Ishikawa (cell line): ENCODE measurements around the gene BORCS8.

Source experiments
- CEBPB ChIP-seq: IDR thresholded peaks from 2 replicates; pipeline ENCODE4 v1.6.1; 2012
- CREB1 ChIP-seq: IDR thresholded peaks from 2 replicates; pipeline ENCODE4 v1.6.1; 2012; ENCODE audit warnings: low read depth
- EGR1 ChIP-seq: IDR thresholded peaks from 2 replicates; pipeline ENCODE4 v1.6.1; 2012
- EP300 ChIP-seq: IDR thresholded peaks from 2 replicates; pipeline ENCODE4 v1.6.1; 2012; ENCODE audit warnings: borderline replicate concordance
- FOXM1 ChIP-seq: IDR thresholded peaks from 2 replicates; pipeline ENCODE4 v1.6.1; 2012; ENCODE audit warnings: low read depth, borderline replicate concordance
- MAX ChIP-seq: IDR thresholded peaks from 2 replicates; pipeline ENCODE4 v1.6.1; 2012
- NFIC ChIP-seq: IDR thresholded peaks from 2 replicates; pipeline ENCODE4 v1.6.1; 2012
- RAD21 ChIP-seq: IDR thresholded peaks from 2 replicates; pipeline ENCODE4 v1.6.1; 2012; ENCODE audit warnings: low read depth
- REST ChIP-seq: IDR thresholded peaks from 2 replicates; pipeline ENCODE4 v1.6.1; 2012; ENCODE audit warnings: low read depth, mild to moderate bottlenecking
- TAF1 ChIP-seq: IDR thresholded peaks from 2 replicates; pipeline ENCODE4 v1.6.1; 2012; ENCODE audit warnings: low read depth, mild to moderate bottlenecking
- TCF12 ChIP-seq: IDR thresholded peaks from 2 replicates; pipeline ENCODE4 v1.6.1; 2012; ENCODE audit warnings: low read depth
- TEAD4 ChIP-seq: IDR thresholded peaks from 2 replicates; pipeline ENCODE4 v1.6.1; 2012
- USF1 ChIP-seq: IDR thresholded peaks from 2 replicates; pipeline ENCODE4 v1.6.1; 2012
- YY1 ChIP-seq: IDR thresholded peaks from 2 replicates; pipeline ENCODE4 v1.6.1; 2012; ENCODE audit warnings: low read depth
- ZBTB7A ChIP-seq: IDR thresholded peaks from 2 replicates; pipeline ENCODE4 v1.6.1; 2012; ENCODE audit warnings: low read depth

The BORCS8 gene

GRCh38 chr19:19192910-19193423, 1.0 kb upstream of the BORCS8 start:
- TF ChIP-seq MAX = peak; percentile 33; the same call in 1 of the 2 replicates
- TF ChIP-seq USF1 = peak; percentile 75
- TF ChIP-seq EGR1 = no peak

- TF ChIP-seq MAX (no peak), ZBTB7A (no peak), CEBPB (no peak), USF1 (no peak), REST (no peak), RAD21 (no peak), NFIC (no peak), TAF1 (no peak), TCF12 (no peak), YY1 (no peak), EP300 (no peak), FOXM1 (no peak)
These were observed 229 bp downstream of the BORCS8 start for GRCh38 chr19:19191768-19192077.

- no peak for TF ChIP-seq TAF1
- TF ChIP-seq USF1 = no peak
- no peak for TF ChIP-seq FOXM1
- no peak for TF ChIP-seq NFIC
- TF ChIP-seq CEBPB = no peak
- TF ChIP-seq EP300 = no peak
- no peak for TF ChIP-seq TCF12
- TF ChIP-seq YY1 = no peak
- TF ChIP-seq EGR1 = no peak
These were observed 5.2 kb downstream of the BORCS8 start for GRCh38 chr19:19186742-19187141.

- TF ChIP-seq TCF12 (no peak), YY1 (no peak), CREB1 (no peak), RAD21 (peak; percentile 79), REST (no peak), TEAD4 (peak; percentile 95), ZBTB7A (no peak), EGR1 (no peak), CEBPB (no peak), USF1 (no peak), MAX (no peak), NFIC (peak; percentile 58; the same call in 1 of the 2 replicates), EP300 (no peak)
These were observed 5.9 kb downstream of the BORCS8 start for GRCh38 chr19:19185853-19186740.

- TF ChIP-seq TEAD4 (no peak), TAF1 (no peak), REST (no peak), EP300 (no peak), FOXM1 (no peak), MAX (no peak), TCF12 (no peak), CEBPB (no peak), ZBTB7A (no peak), NFIC (no peak), USF1 (no peak)
These were observed 10.4 kb downstream of the BORCS8 start for GRCh38 chr19:19181488-19181998.
